Tibial nerve (tissue), 3 donors: Measurements from ENCODE around the gene UBE3D.

Experiments
- POLR2A ChIP-seq, 2 donors: fragments of 450-650 bp; IDR thresholded peaks; one replicate each; pipeline ENCODE4 v1.6.1; 2017; ENCODE audit warnings: antibody characterized with exemption in 2 of 2, mild to moderate bottlenecking in 2 of 2, moderate library complexity in 2 of 2
- TF ChIP-seq, protein P1 (sequence below), 5 experiments: fragments of 200-600 bp in 3 of 5; fragments of 450-650 bp in 2 of 5; sonication (generic) in 3 of 5; IDR thresholded peaks; one replicate each; pipeline ENCODE4 v1.5.1; 2016 to 2019; ENCODE audit warnings: antibody characterized with exemption in 5 of 5, mild to moderate bottlenecking in 3 of 5, moderate library complexity in 2 of 5

DNA sequence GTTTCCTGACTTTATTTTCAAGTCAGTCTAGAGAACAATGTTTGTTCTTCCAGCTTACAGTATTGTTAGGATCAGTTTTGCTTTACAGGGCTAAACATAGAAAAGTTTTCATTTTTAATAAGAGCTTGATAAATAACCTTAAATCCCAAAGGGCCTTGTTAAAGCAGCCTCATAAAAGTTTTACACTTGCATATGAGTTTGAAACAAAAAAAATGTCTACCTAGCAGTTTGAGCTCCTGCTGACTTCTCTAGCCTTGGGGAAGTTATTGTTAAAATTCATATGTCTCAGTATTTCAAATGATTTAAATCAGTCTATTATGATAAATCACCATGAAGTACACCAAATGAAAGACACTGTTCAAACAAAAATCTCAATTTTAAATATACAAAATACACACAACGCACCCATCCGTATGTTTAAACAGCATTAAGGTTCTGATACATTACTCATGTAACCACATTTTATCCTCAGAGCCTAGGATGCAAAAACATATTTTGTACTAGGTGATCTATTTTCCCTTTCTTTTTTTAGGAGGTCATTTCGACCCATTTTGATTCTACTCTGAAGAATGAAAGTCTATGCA, 87.2 kb downstream of the UBE3D start:
- TF ChIP-seq, protein P1, sequence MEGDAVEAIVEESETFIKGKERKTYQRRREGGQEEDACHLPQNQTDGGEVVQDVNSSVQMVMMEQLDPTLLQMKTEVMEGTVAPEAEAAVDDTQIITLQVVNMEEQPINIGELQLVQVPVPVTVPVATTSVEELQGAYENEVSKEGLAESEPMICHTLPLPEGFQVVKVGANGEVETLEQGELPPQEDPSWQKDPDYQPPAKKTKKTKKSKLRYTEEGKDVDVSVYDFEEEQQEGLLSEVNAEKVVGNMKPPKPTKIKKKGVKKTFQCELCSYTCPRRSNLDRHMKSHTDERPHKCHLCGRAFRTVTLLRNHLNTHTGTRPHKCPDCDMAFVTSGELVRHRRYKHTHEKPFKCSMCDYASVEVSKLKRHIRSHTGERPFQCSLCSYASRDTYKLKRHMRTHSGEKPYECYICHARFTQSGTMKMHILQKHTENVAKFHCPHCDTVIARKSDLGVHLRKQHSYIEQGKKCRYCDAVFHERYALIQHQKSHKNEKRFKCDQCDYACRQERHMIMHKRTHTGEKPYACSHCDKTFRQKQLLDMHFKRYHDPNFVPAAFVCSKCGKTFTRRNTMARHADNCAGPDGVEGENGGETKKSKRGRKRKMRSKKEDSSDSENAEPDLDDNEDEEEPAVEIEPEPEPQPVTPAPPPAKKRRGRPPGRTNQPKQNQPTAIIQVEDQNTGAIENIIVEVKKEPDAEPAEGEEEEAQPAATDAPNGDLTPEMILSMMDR (IDR thresholded peaks at IDR 0.05), result no peak
- TF ChIP-seq POLR2A (IDR thresholded peaks at IDR 0.05), result no peak
